Large intestine (tissue), 3 donors: ENCODE data around the gene HOXC11. TPM values are rescaled to one million over a fixed set of nuclear protein-coding genes. Genes with fewer than 3 reads are reported as not detected.
A peak's percentile ranks its signal among the peaks of the same experiment; 100 is the strongest.

Source experiments
- DNase-seq, 2 donors: peaks; one replicate each; pipeline versions ENCODE4 v3.0.0 to v3.0.0-alpha.2; 2013
- H3K27ac ChIP-seq: one replicate; pipeline ENCODE4 v1.5.1; 2013; ENCODE audit warnings: low read length
- H3K27me3 ChIP-seq: 2 replicates; pipeline ENCODE4 v1.6.1; 2013; ENCODE audit warnings: low read length; ENCODE audit not compliant: control insufficient read depth, insufficient read depth
- H3K36me3 ChIP-seq: 2 replicates; pipeline ENCODE4 v1.6.1; 2013; ENCODE audit warnings: low read length; ENCODE audit not compliant: control insufficient read depth, insufficient read depth
- H3K4me1 ChIP-seq: one replicate; pipeline ENCODE4 v1.6.1; 2013; ENCODE audit warnings: low read length; ENCODE audit not compliant: control insufficient read depth, insufficient read depth
- H3K4me3 ChIP-seq: one replicate; pipeline ENCODE4 v1.5.1; 2013; ENCODE audit warnings: low read length
- H3K9me3 ChIP-seq: one replicate; pipeline ENCODE4 v1.6.1; 2013; ENCODE audit warnings: mild to moderate bottlenecking, low read depth, low read length, moderate library complexity; ENCODE audit not compliant: control insufficient read depth
- WGBS: methylation state at CpG from one replicate; pipeline ENCODE4 v1.1.5; 2013; ENCODE audit warnings: low lambda C conversion rate; ENCODE audit not compliant: insufficient coverage; 5-methylcytosine and 5-hydroxymethylcytosine counted together
- polyA plus RNA-seq: library from polyadenylated mRNA; unstranded; fragments of 120-200 nt; gene quantifications from one replicate; pipeline ENCODE4 v1.2.1, GENCODE V29; 2013

Gene HOXC11
- polyA plus RNA-seq, 1 donor: 0.18 TPM

DNA sequence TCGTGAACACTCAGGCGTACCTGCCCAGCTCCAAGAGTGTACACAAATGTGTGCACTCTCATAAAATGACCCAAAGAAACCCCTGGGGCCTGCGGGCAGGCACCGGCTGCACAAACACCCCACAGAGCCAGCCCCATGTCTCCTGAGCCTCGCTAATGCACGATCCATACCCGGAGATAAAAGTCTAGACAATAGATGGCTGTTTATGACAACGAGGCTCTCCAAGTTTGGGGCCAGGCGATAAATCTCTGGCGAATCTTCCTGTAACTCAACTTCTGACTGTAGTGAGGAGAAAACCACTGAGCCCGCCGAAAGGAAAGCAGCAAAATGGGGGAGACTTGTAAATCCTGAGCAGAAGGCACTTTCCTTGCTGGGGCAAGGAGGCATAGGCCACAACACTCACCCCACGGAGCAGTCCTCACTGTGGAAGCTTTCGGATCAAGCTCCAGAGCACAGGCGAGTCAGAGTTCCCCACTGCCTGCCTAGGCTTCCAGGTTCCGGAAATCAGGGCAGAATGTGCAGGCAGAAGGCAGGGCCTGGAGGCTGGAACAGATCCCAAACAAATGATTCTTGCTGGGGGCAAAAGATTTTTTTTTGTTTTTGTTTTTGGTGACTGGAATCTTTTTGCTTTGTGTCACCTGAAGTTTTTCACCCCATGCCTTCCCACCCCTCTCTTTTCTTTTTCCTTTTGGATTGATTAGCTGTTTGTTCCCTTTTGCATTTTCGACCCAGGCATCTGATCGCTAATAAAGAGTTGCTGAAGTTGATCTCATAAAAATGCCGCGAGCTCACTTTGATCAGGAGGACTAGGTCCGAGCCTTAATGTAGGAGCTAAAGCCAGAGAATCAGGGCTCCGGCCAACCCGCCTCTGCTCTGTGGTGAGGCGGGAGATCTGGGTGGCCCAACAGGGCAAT, 4.5 kb upstream of the HOXC11 start:
- Histone ChIP-seq H3K27me3 (peaks cover 100% of the 10 kb centered on the region), H3K4me1 (peaks cover 7% of the 10 kb centered on the region), H3K27ac (no peak overlapping the region), H3K36me3 (no peaks in the 10 kb centered on the region), H3K9me3 (peaks cover 7% of the 10 kb centered on the region), H3K4me3 (no peak overlapping the region)
- DNase-seq: no peak
- WGBS: no CpG with 5 or more reads among the region's 24 CpGs

DNA sequence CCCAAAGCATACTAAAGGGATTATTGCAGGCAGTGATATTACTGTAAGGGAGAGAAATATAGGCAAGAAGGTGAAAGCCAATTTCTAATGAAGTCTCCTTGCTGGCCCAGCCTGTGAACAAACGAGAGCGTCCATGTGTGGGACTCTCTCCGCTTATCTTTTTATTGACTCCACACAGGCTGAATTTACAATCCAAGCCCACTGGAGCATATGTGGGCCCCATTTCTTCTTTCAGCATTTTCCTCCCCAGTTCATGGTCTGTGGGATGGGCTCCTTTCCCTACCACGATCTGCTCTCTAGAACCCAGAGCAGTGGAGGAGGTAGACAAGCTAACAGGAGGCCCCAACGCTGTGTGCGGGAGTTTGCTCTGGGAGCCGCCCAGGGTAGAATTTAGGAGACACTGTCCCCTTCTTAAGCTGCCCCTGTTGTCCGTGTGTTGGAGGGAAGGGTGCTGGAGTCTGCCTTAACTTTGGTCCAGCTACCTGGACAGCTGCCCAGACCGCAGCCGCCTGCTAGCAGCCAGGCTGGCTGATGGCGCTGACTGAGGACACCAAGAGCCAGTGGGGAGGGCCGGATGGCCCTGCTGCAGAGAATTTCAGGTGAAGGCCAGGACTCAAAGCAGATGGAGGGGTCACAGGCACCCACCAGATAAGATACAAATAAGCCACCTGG, 3.2 kb upstream of the HOXC11 start:
- Histone ChIP-seq H3K36me3 (no peaks in the 10 kb centered on the region), H3K27me3 (peaks cover 100% of the 10 kb centered on the region), H3K4me3 (no peak overlapping the region), H3K4me1 (peaks cover 7% of the 10 kb centered on the region), H3K9me3 (peaks cover 9% of the 10 kb centered on the region), H3K27ac (no peak overlapping the region)
- no CpG with 5 or more reads among the region's 12 CpGs for WGBS
- no peak for DNase-seq

DNA sequence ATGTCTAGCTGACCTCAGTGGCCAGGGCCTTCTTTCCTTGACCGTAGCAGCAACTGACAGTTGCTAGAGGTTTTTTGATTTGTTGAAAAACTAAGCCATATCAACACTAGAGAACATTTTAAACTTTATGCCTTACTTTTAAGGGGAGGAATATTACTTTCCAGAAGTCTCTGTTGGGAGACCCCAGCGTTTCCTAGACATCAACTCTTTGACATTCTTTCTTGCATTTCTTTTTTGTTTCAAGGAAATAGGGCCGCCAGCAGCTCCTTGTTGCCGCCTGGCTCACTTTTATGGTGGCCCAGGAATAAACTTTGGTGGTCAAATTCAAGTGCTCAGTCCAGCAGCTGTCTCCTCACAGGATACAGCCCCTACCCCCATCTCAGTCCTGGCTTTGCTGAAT, 2.5 kb upstream of the HOXC11 start:
- Histone ChIP-seq H3K9me3 (peaks cover 11% of the 10 kb centered on the region), H3K4me1 (peaks cover 12% of the 10 kb centered on the region), H3K27me3 (peaks cover 100% of the 10 kb centered on the region), H3K27ac (no peak overlapping the region), H3K36me3 (no peaks in the 10 kb centered on the region), H3K4me3 (no peak overlapping the region)
- WGBS: 0% methylated on average over 1 of the region's 4 CpGs
- DNase-seq: no peak

DNA sequence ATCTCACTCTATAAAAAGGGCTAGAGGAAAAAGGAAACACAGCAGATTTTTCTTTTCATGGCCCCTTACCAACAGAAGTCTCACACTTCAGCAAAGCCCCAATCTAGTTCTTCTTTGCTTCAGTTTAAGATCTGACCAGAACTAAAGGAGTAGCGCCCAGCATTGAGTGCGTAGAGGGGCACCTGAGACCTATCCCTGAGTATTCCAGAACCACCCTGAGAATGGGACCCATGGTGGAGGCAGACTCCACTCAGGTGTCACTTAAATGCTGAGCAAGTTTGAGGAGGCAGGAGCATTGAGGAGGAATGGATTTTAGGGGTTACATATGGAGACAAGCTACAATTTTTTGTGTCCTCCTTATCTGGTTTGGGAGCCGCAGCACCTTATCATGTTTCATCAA, 1.8 kb upstream of the HOXC11 start:
- Histone ChIP-seq H3K4me3 (no peak overlapping the region), H3K36me3 (no peaks in the 10 kb centered on the region), H3K9me3 (peaks cover 18% of the 10 kb centered on the region), H3K27ac (no peak overlapping the region), H3K4me1 (peaks cover 17% of the 10 kb centered on the region), H3K27me3 (peaks cover 100% of the 10 kb centered on the region)
- DNase-seq: no peak
- WGBS: no CpG with 5 or more reads among the region's 3 CpGs

DNA sequence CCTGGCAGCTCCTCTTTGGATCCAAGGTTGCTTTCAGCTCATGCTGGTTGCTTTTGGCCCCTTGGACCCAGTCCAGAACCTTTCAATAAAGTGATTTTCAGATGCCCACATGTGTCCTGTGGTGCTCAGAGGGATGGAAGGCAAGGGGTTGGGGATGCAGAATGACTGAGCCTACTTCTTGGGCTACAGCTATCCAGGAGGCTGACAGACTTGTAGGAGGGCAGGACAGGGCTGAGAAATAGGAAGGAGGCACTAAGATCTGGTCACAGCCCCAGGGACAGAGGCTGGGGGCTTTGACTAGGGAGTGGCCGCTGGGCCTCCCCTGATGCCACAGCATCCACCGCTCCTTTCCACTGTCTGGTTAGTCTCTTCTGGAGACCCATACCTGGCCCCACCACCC, 1.2 kb upstream of the HOXC11 start:
- H3K27me3 ChIP-seq: peaks cover 100% of the 10 kb centered on the region
- no peaks in the 10 kb centered on the region for H3K36me3 ChIP-seq
- H3K4me3 ChIP-seq: no peak overlapping the region
- no peak for DNase-seq
- H3K9me3 ChIP-seq: peaks cover 19% of the 10 kb centered on the region
- no CpG with 5 or more reads among the region's 2 CpGs for WGBS
- no peak overlapping the region for H3K27ac ChIP-seq
- H3K4me1 ChIP-seq: peaks cover 17% of the 10 kb centered on the region

DNA sequence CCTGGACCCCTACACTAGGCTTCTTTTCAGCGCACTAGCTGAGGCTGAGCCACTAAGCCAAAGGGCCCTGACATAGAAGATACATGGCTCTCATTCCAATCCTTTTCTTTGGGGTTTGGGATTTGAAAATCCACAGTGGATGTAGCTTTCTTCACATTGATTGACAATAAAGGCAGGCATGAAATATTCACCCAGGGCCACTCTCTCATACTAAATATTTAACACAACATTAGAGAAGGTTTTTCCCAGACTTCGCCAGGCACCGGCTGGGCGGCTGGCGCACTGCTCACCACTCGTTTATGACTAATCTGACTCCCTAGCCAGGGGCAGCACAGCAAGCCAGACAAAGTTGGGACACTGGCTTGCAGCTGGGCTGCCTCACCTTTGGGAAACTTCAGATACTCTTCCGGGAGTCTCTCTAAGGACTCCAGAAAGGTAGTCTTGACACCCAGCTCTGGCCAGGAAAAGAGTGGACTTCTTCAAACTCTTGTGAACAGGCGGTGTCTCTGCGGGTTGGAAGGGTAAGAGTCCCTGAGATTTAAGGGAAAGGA, 699 bp upstream of the HOXC11 start:
- no peak overlapping the region for H3K4me3 ChIP-seq
- peaks cover 18% of the 10 kb centered on the region for H3K9me3 ChIP-seq
- H3K27me3 ChIP-seq: peaks cover 100% of the 10 kb centered on the region
- H3K36me3 ChIP-seq: no peaks in the 10 kb centered on the region
- peaks cover 17% of the 10 kb centered on the region for H3K4me1 ChIP-seq
- no peak for DNase-seq
- no peak overlapping the region for H3K27ac ChIP-seq
- no CpG with 5 or more reads among the region's 9 CpGs for WGBS

DNA sequence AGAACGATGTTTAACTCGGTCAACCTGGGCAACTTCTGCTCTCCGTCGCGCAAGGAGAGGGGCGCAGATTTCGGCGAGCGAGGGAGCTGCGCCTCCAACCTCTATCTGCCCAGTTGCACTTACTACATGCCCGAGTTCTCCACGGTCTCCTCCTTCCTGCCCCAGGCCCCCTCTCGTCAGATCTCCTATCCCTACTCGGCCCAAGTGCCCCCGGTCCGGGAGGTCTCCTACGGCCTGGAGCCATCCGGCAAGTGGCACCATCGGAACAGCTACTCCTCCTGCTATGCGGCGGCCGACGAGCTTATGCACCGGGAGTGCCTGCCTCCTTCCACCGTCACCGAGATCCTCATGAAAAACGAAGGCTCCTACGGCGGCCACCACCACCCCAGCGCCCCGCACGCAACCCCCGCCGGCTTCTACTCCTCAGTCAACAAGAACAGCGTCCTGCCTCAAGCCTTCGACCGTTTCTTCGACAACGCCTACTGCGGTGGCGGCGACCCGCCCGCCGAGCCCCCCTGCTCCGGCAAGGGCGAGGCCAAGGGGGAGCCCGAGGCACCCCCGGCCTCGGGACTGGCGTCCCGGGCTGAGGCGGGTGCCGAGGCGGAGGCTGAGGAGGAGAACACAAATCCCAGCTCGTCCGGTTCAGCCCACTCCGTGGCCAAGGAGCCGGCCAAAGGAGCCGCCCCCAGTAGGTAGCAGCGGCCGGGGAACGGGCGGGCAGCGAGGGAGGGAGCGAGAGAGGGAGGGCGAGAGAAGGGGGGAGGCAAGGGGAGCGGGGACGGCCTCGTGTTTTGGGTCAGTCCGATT, 513 bp downstream of the HOXC11 start:
- DNase-seq: peak in 1 of 2 donors; percentile 59
- no peaks in the 10 kb centered on the region for H3K36me3 ChIP-seq
- H3K4me1 ChIP-seq: peaks cover 17% of the 10 kb centered on the region
- no CpG with 5 or more reads among the region's 71 CpGs for WGBS
- H3K27ac ChIP-seq: no peak overlapping the region
- H3K4me3 ChIP-seq: peak overlapping the region; percentile 45
- H3K27me3 ChIP-seq: peaks cover 98% of the 10 kb centered on the region
- peaks cover 18% of the 10 kb centered on the region for H3K9me3 ChIP-seq

DNA sequence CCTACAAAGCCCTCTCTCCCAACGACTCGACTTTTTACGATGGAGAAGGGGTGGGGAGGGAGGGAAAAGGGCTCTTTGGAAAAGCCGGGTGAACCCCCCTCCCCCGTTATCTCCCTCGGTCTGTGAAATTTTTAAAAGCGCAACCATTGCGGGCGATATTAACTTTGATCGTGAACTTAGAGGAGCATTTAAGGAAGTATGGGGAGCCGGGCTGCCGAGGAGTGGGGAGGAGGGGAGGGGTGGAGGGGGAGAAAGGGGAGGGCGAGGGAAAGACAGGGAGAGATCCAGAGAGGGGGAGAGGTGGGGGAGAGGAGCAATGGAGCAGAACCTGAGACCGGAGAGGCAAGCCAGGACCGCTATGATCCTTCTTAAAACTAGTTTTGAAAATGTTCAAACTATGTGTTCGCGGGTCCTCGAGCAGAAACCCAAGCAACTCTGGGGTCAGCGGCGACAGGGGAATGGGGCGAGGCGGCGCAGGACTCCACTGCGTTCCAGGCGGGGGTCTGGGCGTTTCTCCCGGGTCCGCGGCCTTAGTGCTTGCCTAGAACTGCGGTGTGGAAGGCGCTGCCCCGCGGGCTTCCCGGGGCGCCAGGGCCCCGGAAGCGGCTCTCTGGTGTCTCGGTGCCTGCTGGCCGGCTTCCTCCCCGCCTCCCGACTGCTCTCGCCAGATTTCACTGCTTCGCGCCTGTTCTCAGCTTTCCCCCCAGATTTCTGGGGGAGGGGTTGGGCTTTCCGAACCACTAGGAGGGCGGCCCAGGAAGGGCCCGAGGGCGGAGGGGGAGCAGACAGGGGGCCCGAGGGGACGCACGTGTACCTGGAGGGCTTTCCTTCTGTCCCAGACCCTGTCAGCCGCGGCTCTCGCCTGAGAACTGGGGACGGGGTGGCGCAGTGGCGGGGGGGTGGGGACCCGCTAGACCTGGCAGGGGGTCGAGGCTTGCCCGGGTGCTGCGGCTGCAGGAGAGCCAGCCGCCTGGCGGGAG, 1.4 kb downstream of the HOXC11 start, which contains the start of gene HOTAIR:
Gene HOTAIR (minus strand): TSS at position 871 of the 980 bp plus-strand sequence.
- Histone ChIP-seq H3K36me3 (no peaks in the 10 kb centered on the region), H3K4me3 (peak within 1 kb of the TSS; percentile 45), H3K27ac (no peak within 1 kb of the TSS), H3K4me1 (peaks cover 22% of the 10 kb centered on the region), H3K27me3 (peaks cover 98% of the 10 kb centered on the region), H3K9me3 (peaks cover 18% of the 10 kb centered on the region)
- DNase-seq: peak in 1 of 2 donors; percentile 63
- no CpG with 5 or more reads among the region's 63 CpGs for WGBS

DNA sequence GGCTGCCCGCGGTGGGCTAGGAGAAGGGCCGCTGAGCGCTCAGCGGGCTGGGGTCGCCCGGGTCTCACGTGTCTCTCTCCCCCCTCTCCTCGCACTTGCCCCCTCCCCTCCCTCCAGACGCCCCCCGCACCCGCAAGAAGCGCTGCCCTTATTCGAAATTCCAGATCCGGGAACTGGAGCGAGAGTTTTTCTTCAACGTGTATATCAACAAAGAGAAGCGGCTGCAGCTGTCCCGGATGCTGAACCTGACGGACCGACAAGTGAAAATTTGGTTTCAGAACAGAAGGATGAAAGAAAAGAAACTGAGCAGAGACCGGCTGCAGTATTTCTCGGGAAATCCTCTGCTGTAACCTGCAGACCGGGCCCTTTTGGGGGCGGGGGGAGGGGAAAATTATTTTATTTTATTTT, 2.1 kb downstream of the HOXC11 start:
- Histone ChIP-seq H3K4me1 (peaks cover 29% of the 10 kb centered on the region), H3K36me3 (no peaks in the 10 kb centered on the region), H3K4me3 (peak overlapping the region; percentile 45), H3K27me3 (peaks cover 98% of the 10 kb centered on the region), H3K9me3 (peaks cover 18% of the 10 kb centered on the region), H3K27ac (no peak overlapping the region)
- no CpG with 5 or more reads among the region's 25 CpGs for WGBS
- DNase-seq: no peak
